HG03280 (cell line): ENCODE measurements around the gene PLXNA4.

Experiments used
- ATAC-seq: cut with Tn5 transposase; IDR thresholded peaks from one replicate; pipeline ENCODE4 v1.9.1; 2021; ENCODE audit warnings: mild to moderate bottlenecking, moderate library complexity; ENCODE audit not compliant: unreplicated experiment

PLXNA4 gene

DNA sequence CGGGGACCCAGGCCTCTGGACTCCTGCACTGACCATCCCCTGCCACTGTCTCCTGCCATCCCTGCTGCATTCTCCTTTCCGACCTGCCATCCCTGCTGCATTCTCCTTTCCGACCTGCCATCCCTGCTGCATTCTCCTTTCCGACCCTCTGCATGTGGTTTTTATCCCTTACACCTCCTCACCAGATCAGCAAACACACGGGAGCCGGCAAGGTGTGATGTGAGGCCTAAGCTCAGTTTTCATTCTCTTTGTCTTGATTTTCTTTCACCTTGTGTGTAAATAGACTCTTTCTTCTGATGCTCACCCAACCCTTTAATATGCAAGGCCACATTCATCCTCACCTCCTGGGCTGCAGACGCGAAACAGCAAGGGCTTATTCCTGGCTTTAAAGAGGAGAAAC lies 11.4 kb downstream of the PLXNA4 start:
- no peak for ATAC-seq

DNA sequence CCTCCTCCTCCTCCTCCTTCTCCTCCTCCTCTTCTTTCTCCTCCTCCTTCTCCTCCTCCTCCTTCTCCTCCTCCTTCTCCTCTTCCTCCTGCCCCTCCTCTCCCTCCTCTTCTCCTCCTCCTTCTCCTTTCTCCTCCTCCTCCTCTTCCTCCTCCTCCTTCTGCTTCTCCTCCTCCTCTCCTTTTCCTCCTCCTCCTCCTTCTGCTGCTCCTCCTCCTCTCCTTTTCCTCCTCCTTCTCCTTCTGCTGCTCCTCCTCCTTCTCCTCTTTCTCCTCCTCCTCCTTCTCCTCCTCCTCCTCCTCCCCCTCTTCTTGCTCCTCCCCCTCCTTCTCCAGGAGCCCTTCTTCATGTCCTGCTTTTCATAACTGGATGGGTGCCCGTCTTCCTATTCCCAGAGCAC lies 12.2 kb downstream of the PLXNA4 start:
- no peak for ATAC-seq

DNA sequence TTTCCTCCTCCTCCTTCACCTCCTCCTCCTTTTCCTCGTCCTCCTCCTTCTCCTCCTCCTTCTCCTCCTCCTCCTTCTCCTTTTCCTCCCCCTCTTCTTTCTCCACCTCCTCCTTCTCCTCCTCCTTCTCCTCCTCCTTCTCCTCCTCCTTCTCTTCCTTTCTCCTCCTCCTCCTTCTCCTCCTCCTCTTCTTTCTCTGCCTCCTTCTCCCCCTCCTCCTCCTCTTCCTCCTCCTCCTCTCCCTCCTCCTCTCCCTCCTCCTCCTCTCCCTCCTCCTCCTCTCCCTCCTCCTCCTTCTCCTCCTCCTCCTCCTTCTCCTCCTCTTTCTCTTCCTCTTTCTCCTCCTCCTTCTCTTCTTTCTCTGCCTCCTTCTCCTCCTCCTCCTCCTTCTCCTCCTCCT lies 13.6 kb downstream of the PLXNA4 start:
- no peak for ATAC-seq

DNA sequence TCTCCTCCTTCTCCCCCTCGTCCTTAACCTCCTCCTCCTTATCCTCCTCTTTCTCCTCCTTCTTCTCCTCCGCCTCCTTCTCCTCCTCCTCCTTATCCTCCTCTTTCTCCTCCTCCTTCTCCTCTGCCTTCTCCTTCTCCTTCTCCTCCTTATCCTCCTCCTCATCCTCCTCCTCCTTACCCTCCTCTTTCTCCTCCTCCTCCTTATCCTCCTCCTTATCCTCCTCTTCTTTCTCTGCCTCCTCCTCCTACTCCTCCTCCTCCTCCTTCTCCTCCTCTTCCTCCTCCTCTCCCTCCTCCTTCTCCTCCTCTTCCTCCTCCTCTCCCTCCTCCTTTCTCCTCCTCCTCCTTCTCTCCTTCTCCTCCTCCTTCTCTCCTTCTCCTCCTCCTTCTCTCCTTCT lies 14.5 kb downstream of the PLXNA4 start:
- no peak for ATAC-seq

DNA sequence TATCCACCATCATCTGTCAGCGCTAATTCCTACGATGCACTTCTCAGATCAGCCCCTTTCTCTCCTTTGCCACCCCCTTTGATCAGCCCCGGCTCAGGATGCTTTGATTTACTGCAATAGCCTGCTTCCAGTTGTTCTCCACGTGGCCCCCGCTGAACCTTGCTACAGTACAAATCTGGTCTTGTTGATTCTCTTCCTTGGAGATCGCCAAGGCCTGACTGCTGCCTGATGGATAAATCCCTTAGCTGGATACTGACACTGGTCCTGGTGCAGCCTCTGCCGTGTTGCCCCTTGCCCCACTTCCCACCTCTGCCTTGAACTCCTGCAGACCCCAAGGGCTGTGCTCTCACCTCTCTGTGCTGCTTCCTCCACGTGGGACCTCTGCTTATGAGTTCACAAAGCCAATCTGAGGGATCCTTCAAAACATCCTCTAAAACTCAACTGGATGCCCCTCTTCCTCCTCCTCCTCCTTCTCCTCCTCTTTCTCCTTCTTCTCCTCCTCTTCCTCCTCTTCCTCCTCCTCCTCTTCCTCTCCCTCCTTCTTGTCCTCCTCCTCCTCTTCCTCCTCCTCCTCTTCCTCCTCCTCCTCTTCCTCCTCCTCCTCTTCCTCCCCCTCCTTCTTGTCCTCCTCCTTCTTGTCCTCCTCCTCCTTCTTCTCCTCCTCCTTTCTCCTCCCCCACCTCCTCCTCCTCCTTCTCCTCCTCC lies 15.3 kb downstream of the PLXNA4 start:
- no peak for ATAC-seq

- no peak for ATAC-seq
Measured at GRCh38 chr7:132560105-132560504, 16.2 kb downstream of the PLXNA4 start.

DNA sequence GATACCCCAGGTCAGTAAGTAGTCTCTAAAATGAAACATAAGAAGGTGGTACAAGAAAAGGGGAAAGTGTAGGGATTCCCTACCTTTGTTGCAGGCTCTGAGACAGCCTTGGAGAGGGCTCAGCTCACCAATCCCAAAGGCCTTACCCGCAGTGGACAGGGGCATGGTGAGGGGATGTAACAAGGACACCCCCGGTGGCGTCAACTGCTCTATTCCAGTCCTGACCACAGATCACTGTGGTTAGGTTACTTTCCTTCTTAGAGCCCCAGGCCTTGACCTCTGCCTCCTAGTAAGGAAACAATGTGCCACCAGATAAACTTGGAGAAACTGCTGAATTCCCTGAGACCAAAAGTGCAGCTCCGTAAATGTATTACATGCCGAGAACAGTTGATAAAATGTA lies 17.5 kb downstream of the PLXNA4 start:
- ATAC-seq: no peak

GRCh38 chr7:132557489-132558044 lies 18.7 kb downstream of the PLXNA4 start:
- ATAC-seq: no peak

DNA sequence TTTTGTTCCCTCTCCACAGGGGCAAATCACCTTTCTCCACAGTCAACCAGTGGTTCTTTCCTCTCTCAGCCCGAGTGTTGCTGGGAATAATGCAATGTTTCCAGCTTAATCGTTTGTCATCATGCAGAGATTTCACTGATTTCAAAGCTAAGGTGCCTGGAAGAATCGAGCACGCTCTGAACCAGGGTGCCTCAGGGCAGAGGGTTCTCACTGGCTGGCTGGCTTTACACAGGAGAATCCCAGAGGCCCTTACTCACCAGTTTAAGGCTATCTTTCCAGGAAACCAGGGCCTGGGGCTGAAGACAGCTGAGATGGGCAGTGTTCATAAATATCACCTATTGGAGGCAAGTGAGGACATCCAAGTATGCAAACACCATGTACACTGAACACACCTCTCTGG lies 21.8 kb downstream of the PLXNA4 start:
- no peak for ATAC-seq

GRCh38 chr7:132553031-132553430 lies 23.2 kb downstream of the PLXNA4 start:
- no peak for ATAC-seq

GRCh38 chr7:132551886-132552285 lies 24.4 kb downstream of the PLXNA4 start:
- ATAC-seq: no peak

DNA sequence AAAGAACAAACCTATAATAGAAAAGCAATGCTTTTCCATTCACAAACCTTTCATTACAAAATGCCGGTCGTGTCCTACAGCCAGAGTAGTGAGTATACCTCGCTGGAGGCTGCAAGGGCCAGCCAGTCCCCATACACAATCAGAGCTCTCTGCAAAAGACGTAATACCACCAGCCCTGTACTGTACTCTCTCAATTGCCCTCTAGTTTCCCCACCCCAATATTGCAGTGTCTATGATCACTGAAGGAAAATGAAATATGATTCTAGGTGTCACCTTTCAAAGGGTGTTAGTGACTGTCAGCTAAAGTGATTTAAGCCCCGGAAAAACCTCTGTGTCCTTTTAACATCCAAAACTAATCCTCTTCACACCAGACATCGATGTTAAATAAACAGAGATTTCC lies 24.8 kb downstream of the PLXNA4 start:
- ATAC-seq: no peak

- no peak for ATAC-seq
Measured at GRCh38 chr7:132548489-132549078, 27.7 kb downstream of the PLXNA4 start.

- no peak for ATAC-seq
Measured at GRCh38 chr7:132547821-132548220, 28.4 kb downstream of the PLXNA4 start.

GRCh38 chr7:132546366-132547127 lies 29.7 kb downstream of the PLXNA4 start:
- ATAC-seq: no peak

- no peak for ATAC-seq
Measured at GRCh38 chr7:132545756-132546155, 30.5 kb downstream of the PLXNA4 start.

- no peak for ATAC-seq
Measured at GRCh38 chr7:132544999-132545398, 31.3 kb downstream of the PLXNA4 start.

DNA sequence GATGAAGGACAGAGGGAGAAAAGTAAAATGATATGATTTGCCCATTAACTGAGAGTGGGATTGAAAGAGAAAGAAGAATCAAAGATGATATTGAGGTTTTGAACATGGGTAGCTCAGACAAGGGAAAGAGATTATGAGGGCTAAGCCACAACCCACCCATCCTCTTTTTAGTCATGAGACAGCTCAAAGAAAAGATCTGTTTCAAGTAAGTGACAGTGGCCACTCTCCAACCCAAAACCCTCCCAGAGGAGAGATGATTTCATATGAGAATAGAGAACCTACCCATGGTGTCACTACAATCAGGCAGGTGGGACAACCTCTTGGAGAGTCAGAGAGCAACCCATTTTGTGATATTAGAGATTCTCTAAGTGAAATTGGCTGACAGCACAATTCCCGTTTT lies 32.2 kb downstream of the PLXNA4 start:
- no peak for ATAC-seq

- ATAC-seq: no peak
Measured at GRCh38 chr7:132542895-132543294, 33.4 kb downstream of the PLXNA4 start.

- no peak for ATAC-seq
Measured at GRCh38 chr7:132541656-132542055, 34.6 kb downstream of the PLXNA4 start.

- no peak for ATAC-seq
Measured at GRCh38 chr7:132537456-132538145, 38.7 kb downstream of the PLXNA4 start.
